OCI-LY1 (cell line): ENCODE measurements around the gene B3GALT5.
A peak's percentile ranks its signal among the peaks of the same experiment; 100 is the strongest.

ENCODE experiments used
- H2AFZ ChIP-seq: fragments of 200-600 bp; sonication (generic), shearing (Covaris generic); 2 replicates; pipeline ENCODE4 v1.6.0; 2014; ENCODE audit warnings: antibody characterized with exemption, mild to moderate bottlenecking, low read length
- H3F3A ChIP-seq: fragments of 200-600 bp; sonication (generic), shearing (Covaris generic); 2 replicates; pipeline ENCODE4 v1.6.0; 2014; ENCODE audit warnings: mild to moderate bottlenecking, antibody characterized with exemption, low read length, moderate library complexity; ENCODE audit not compliant: insufficient read depth
- H3K27ac ChIP-seq: fragments of 200-600 bp; sonication (generic); 2 replicates; pipeline ENCODE4 v1.5.1; 2014; ENCODE audit warnings: low read length, mixed run types, mild to moderate bottlenecking, low read depth; ENCODE audit not compliant: poor library complexity, severe bottlenecking
- H3K27me3 ChIP-seq: fragments of 200-600 bp; sonication (generic); 2 replicates; pipeline ENCODE4 v1.6.0; 2014; ENCODE audit warnings: antibody characterized with exemption, mild to moderate bottlenecking, low read length, moderate library complexity; ENCODE audit not compliant: insufficient read depth
- H3K36me3 ChIP-seq: fragments of 200-600 bp; sonication (generic); 2 replicates; pipeline ENCODE4 v1.6.1; 2014; ENCODE audit warnings: mild to moderate bottlenecking, antibody characterized with exemption, low read length, moderate library complexity, mixed read lengths; ENCODE audit not compliant: insufficient read depth
- H3K4me1 ChIP-seq: fragments of 200-600 bp; sonication (generic); 2 replicates; pipeline ENCODE4 v1.5.1; 2014; ENCODE audit warnings: mild to moderate bottlenecking, low read length, moderate library complexity; ENCODE audit not compliant: insufficient read depth, severe bottlenecking
- H3K4me2 ChIP-seq: fragments of 200-600 bp; sonication (generic), shearing (Covaris generic); 2 replicates; pipeline ENCODE4 v1.6.1; 2014; ENCODE audit warnings: low read length
- H3K4me3 ChIP-seq: fragments of 200-600 bp; sonication (generic); 2 replicates; pipeline ENCODE4 v1.5.1; 2014; ENCODE audit warnings: low read length, low read depth, mild to moderate bottlenecking, mixed read lengths; ENCODE audit not compliant: poor library complexity, severe bottlenecking
- H3K79me2 ChIP-seq: fragments of 200-600 bp; shearing (Covaris generic); 2 replicates; pipeline ENCODE4 v1.6.1; 2016; ENCODE audit warnings: mixed run types, low read length, mixed read lengths; ENCODE audit not compliant: insufficient read depth
- H3K9ac ChIP-seq: fragments of 200-600 bp; sonication (generic), shearing (Covaris generic); 2 replicates; pipeline ENCODE4 v1.6.1; 2014; ENCODE audit warnings: mild to moderate bottlenecking, low read length, mixed read lengths
- H3K9me2 ChIP-seq: fragments of 200-600 bp; sonication (generic), shearing (Covaris generic); 2 replicates; pipeline ENCODE4 v1.6.1; 2014; ENCODE audit warnings: low read depth, mild to moderate bottlenecking, low read length, mixed read lengths
- H3K9me3 ChIP-seq: fragments of 200-600 bp; shearing (Covaris generic); 2 replicates; pipeline ENCODE4 v1.6.1; 2014; ENCODE audit warnings: low read length, mixed read lengths
- H4K20me1 ChIP-seq: fragments of 200-600 bp; sonication (generic), shearing (Covaris generic); 2 replicates; pipeline ENCODE4 v1.6.0; 2016; ENCODE audit warnings: mild to moderate bottlenecking, low read length; ENCODE audit not compliant: insufficient read depth
- CTCF ChIP-seq: fragments of 200-600 bp; sonication (generic), shearing (Covaris generic); IDR thresholded peaks from 2 replicates; pipeline ENCODE4 v1.5.1; 2017; ENCODE audit warnings: mild to moderate bottlenecking, antibody characterized with exemption, low read length, moderate library complexity, mixed read lengths
- EZH2 ChIP-seq: fragments of 200-600 bp; sonication (generic), shearing (Covaris generic); IDR thresholded peaks from 2 replicates; pipeline ENCODE4 v1.8.0; 2017; ENCODE audit warnings: borderline replicate concordance, mixed run types, mild to moderate bottlenecking, antibody characterized with exemption, low read length, moderate library complexity, mixed read lengths

The B3GALT5 gene

GRCh38 chr21:39710866-39711265 is 98.1 kb downstream of the B3GALT5 start:
- H4K20me1 ChIP-seq, result no peaks in the 10 kb centered on the region
- no peak overlapping the region for H3K27ac ChIP-seq
- no peaks in the 10 kb centered on the region for H3K36me3 ChIP-seq
- no peaks in the 10 kb centered on the region for H3K9me3 ChIP-seq
- H3K4me3 ChIP-seq, result no peak overlapping the region
- no peaks in the 10 kb centered on the region for H3K9me2 ChIP-seq
- no peaks in the 10 kb centered on the region for H3K79me2 ChIP-seq
- no peak overlapping the region for H3K4me2 ChIP-seq
- H3K27me3 ChIP-seq, result no peaks in the 10 kb centered on the region
- H3F3A ChIP-seq, result no peaks in the 10 kb centered on the region
- H2AFZ ChIP-seq, result no peak overlapping the region
- no peak overlapping the region for H3K9ac ChIP-seq
- no peaks in the 10 kb centered on the region for H3K4me1 ChIP-seq
- no peak for TF ChIP-seq EZH2

- H3F3A ChIP-seq, result no peaks in the 10 kb centered on the region
- no peaks in the 10 kb centered on the region for H3K9me3 ChIP-seq
- H3K27ac ChIP-seq, result no peak overlapping the region
- no peak overlapping the region for H2AFZ ChIP-seq
- H3K9me2 ChIP-seq, result no peaks in the 10 kb centered on the region
- H3K9ac ChIP-seq, result no peak overlapping the region
- no peaks in the 10 kb centered on the region for H3K36me3 ChIP-seq
- H3K4me2 ChIP-seq, result no peak overlapping the region
- H3K4me3 ChIP-seq, result no peak overlapping the region
- TF ChIP-seq CTCF (no peak), EZH2 (no peak)
- H3K27me3 ChIP-seq, result no peaks in the 10 kb centered on the region
- no peaks in the 10 kb centered on the region for H4K20me1 ChIP-seq
- no peaks in the 10 kb centered on the region for H3K4me1 ChIP-seq
- H3K79me2 ChIP-seq, result no peaks in the 10 kb centered on the region
These were observed 99.5 kb downstream of the B3GALT5 start for GRCh38 chr21:39712273-39712672.

- Histone ChIP-seq H3K27ac (no peak overlapping the region), H3K9ac (no peak overlapping the region), H3K36me3 (no peaks in the 10 kb centered on the region), H2AFZ (no peak overlapping the region), H4K20me1 (no peaks in the 10 kb centered on the region), H3K4me1 (no peaks in the 10 kb centered on the region), H3K4me3 (no peak overlapping the region), H3F3A (no peaks in the 10 kb centered on the region), H3K9me3 (no peaks in the 10 kb centered on the region), H3K4me2 (no peak overlapping the region), H3K79me2 (no peaks in the 10 kb centered on the region), H3K27me3 (no peaks in the 10 kb centered on the region), H3K9me2 (no peaks in the 10 kb centered on the region)
- no peak for TF ChIP-seq EZH2
- peak; percentile 12; the same call in 1 of the 2 replicates for TF ChIP-seq CTCF
These were observed 100.2 kb downstream of the B3GALT5 start for GRCh38 chr21:39712976-39713375.

- Histone ChIP-seq H3K4me3 (no peak overlapping the region), H3K36me3 (no peaks in the 10 kb centered on the region), H3K9me3 (no peaks in the 10 kb centered on the region), H4K20me1 (no peaks in the 10 kb centered on the region), H3K27me3 (no peaks in the 10 kb centered on the region), H3K79me2 (no peaks in the 10 kb centered on the region), H3K27ac (no peak overlapping the region), H3K4me2 (no peak overlapping the region), H3K9me2 (no peaks in the 10 kb centered on the region), H3K9ac (no peak overlapping the region), H3K4me1 (no peaks in the 10 kb centered on the region), H3F3A (no peaks in the 10 kb centered on the region), H2AFZ (no peak overlapping the region)
- TF ChIP-seq CTCF (no peak), EZH2 (no peak)
These were observed 101.2 kb downstream of the B3GALT5 start for GRCh38 chr21:39713905-39714304.
